GM12878 (cell line): ENCODE measurements around the gene ADD2. TPM values are rescaled to one million over a fixed set of nuclear protein-coding genes. Genes with fewer than 3 reads are reported as not detected.

Experiments used
- ATAC-seq: fragments of 200-7000 bp; cut with Tn5 transposase; 3 replicates; pipeline ENCODE4 v1.9.1; 2020; ENCODE audit warnings: mild to moderate bottlenecking, moderate library complexity
- BruUV-seq: library from RNA; stranded (reverse); fragments of 400-500 nt; replicated peaks from 2 replicates; lab custom pipeline; 2021; lab: Mats Ljungman, UMichigan
- CTCF ChIA-PET: fragments of 300-600 bp; sonication (Branson Sonifier 250); formaldehyde crosslinking; extraction: SDS; loops from one replicate; lab custom pipeline; 2021; ENCODE audit warnings: inconsistent platforms; lab: Yijun Ruan, JAX
- POLR2A ChIA-PET: fragments of 350-600 bp; formaldehyde crosslinking; extraction: SDS; loops from one replicate; lab custom pipeline; 2021; ENCODE audit warnings: inconsistent platforms; lab: Charles Lee
- RAD21 ChIA-PET: fragments of 300-600 bp; sonication (Branson Sonifier 250); formaldehyde crosslinking; loops from one replicate; lab custom pipeline; 2023; ENCODE audit warnings: antibody characterized with exemption; ENCODE audit not compliant: unreplicated experiment; lab: Charles Lee
- SMC1A ChIA-PET: fragments of 300-600 bp; sonication (Branson Sonifier 250); formaldehyde crosslinking; loops from one replicate; lab custom pipeline; 2023; ENCODE audit not compliant: unreplicated experiment, uncharacterized antibody; lab: Charles Lee
- DNase-seq: peaks from one replicate; pipeline ENCODE4 v3.0.0-alpha.2; 2011; ENCODE audit warnings: low read depth, low spot score
- FAIRE-seq: peaks from 3 replicates; lab custom pipeline; 2011; peaks lifted over from hg19 to GRCh38; lab: Jason Lieb, UNC
- H2AFZ ChIP-seq: 2 replicates; pipeline ENCODE4 v1.6.0; 2011; ENCODE audit warnings: low read depth, low read length, control low read depth; ENCODE audit not compliant: control insufficient read depth
- H3K27ac ChIP-seq: 2 replicates; pipeline ENCODE4 v1.5.1; 2011; ENCODE audit warnings: control low read depth; ENCODE audit not compliant: control insufficient read depth, insufficient read depth
- H3K27me3 ChIP-seq, 2 experiments: replicated peaks in 1 of 2; 2 replicates each; pipeline versions ENCODE4 v1.6.0 to v1.6.1; 2011; ENCODE audit warnings: low read length in 1 of 2; ENCODE audit not compliant: control insufficient read depth in 2 of 2, insufficient read depth in 2 of 2
- H3K36me3 ChIP-seq, 2 experiments: 2 replicates each; pipeline ENCODE4 v1.5.1; 2011; ENCODE audit warnings: low read length in 1 of 2; ENCODE audit not compliant: control insufficient read depth in 2 of 2, insufficient read depth in 2 of 2
- H3K4me1 ChIP-seq: 2 replicates; pipeline ENCODE4 v1.6.1; 2011; ENCODE audit warnings: mild to moderate bottlenecking, low read length, moderate library complexity, mixed read lengths; ENCODE audit not compliant: control insufficient read depth, insufficient read depth
- H3K4me2 ChIP-seq: 2 replicates; pipeline ENCODE4 v1.6.0; 2011; ENCODE audit warnings: control low read depth; ENCODE audit not compliant: control insufficient read depth, insufficient read depth
- H3K4me3 ChIP-seq: fragments of 200-600 bp; sonication (generic); 2 replicates; pipeline ENCODE4 v1.5.1; 2016
- H3K79me2 ChIP-seq: 2 replicates; pipeline ENCODE4 v1.6.0; 2011; ENCODE audit warnings: low read length; ENCODE audit not compliant: control insufficient read depth, insufficient read depth
- H3K9ac ChIP-seq: 2 replicates; pipeline ENCODE4 v1.8.0; 2011; ENCODE audit warnings: low read length, control low read depth, mixed read lengths; ENCODE audit not compliant: control insufficient read depth, insufficient read depth
- H3K9me3 ChIP-seq: replicated peaks from 3 replicates; pipeline ENCODE4 v1.5.1; 2011; ENCODE audit warnings: mild to moderate bottlenecking, low read length; ENCODE audit not compliant: control insufficient read depth, insufficient read depth
- H4K20me1 ChIP-seq: 2 replicates; pipeline ENCODE4 v1.6.0; 2011; ENCODE audit not compliant: control insufficient read depth, insufficient read depth
- CTCF ChIP-seq, 3 experiments: IDR thresholded peaks in 2 of 3; conservative IDR thresholded peaks in 1 of 3; 2 replicates each; pipeline ENCODE4 v1.5.1; 2011; ENCODE audit warnings: low read depth in 3 of 3, low read length in 3 of 3, mild to moderate bottlenecking in 3 of 3, control low read depth in 2 of 3, moderate library complexity in 2 of 3, inconsistent platforms in 1 of 3, mixed read lengths in 1 of 3; ENCODE audit not compliant: control insufficient read depth in 2 of 3, insufficient read depth in 1 of 3; ENCODE audit errors: extremely low read depth in 1 of 3
- RAD21 ChIP-seq: IDR thresholded peaks from 2 replicates; pipeline ENCODE4 v1.6.1; 2011; ENCODE audit warnings: mild to moderate bottlenecking, low read depth, low read length, moderate library complexity; ENCODE audit not compliant: insufficient read depth
- TAF1 ChIP-seq: IDR thresholded peaks from 2 replicates; pipeline ENCODE4 v1.6.1; 2011; ENCODE audit warnings: mild to moderate bottlenecking, low read depth, low read length, borderline replicate concordance
- ZNF207 ChIP-seq: fragments of 450-650 bp; IDR thresholded peaks from 2 replicates; pipeline ENCODE4 v1.6.1; 2014; ENCODE audit warnings: antibody characterized with exemption, mild to moderate bottlenecking, borderline replicate concordance
- WGBS: methylation state at CpG from one replicate; pipeline ENCODE4 v1.1.6; 2016; ENCODE audit warnings: low lambda C conversion rate; ENCODE audit not compliant: insufficient replicate concordance, insufficient coverage; ENCODE audit errors: missing lambda C conversion rate; 5-methylcytosine and 5-hydroxymethylcytosine counted together
- in situ Hi-C: fragments of 300-500 bp; cut with MboI; formaldehyde crosslinking; loops from 9 replicates; pipeline ENCODE4 v1.14.3; 2018; ENCODE audit warnings: mixed read lengths
- intact Hi-C: fragments of 100-400 bp; cut with micrococcal nuclease; formaldehyde crosslinking; loops from one replicate; pipeline ENCODE4 v1.14.2; 2022; ENCODE audit not compliant: unreplicated experiment
- polyA plus RNA-seq, 11 experiments: library from polyadenylated mRNA; depleted of rRNA in 4 of 11; unstranded in 6 of 11; stranded (reverse) in 5 of 11; fragments of >200 nt; fragmentation: Nextera tagmentation in 4 of 11; fragmentation: Illumina TruSeq in 1 of 11; extraction: Ambion mirVana in 4 of 11; extraction: Trizol in 1 of 11; gene quantifications; 1 replicate in 1 of 11; 2 replicates in 10 of 11; pipeline versions ENCODE4 v1.2.1 to v1.2.3, GENCODE V29; 2011 to 2016; ENCODE audit warnings: inconsistent platforms in 2 of 11, missing spikeins in 2 of 11, low read depth in 1 of 11
- total RNA-seq, 4 experiments: library from RNA; depleted of rRNA in 3 of 4; stranded (reverse); fragments of >200 nt in 3 of 4; fragmentation: Illumina TruSeq in 1 of 4; extraction: Trizol in 1 of 4; gene quantifications; 2 replicates each; pipeline versions ENCODE4 v1.2.1 to v1.2.3, GENCODE V29; 2013 to 2021

The ADD2 gene
- total and polyA plus RNA-seq, 10 of the 15 experiments (the other 5 are each of a cell fraction or from before 2014, with no cell fraction given), result 0.05 to 0.13 (median 0.08) TPM; not detected in 7

- Histone ChIP-seq H3K79me2 (no peaks in the 10 kb centered on the region), H3K27me3 (no peaks in the 10 kb centered on the region), H4K20me1 (no peaks in the 10 kb centered on the region), H2AFZ (peak overlapping the region; percentile 6), H3K36me3 (no peaks in the 10 kb centered on the region), H3K4me3 (no peak overlapping the region), H3K9ac (no peak overlapping the region), H3K4me2 (no peak overlapping the region), H3K27ac (no peak overlapping the region), H3K4me1 (no peaks in the 10 kb centered on the region), H3K9me3 (no peaks in the 10 kb centered on the region)
- ChIA-PET RAD21 (no interaction called here), SMC1A (no interaction called here), CTCF (interaction anchor here (0.7 kb wide), 1 partner anchor 110 kb away, joined by 3 read pairs; no protein-coding TSS in a partner anchor), POLR2A (no interaction called here)
- TF ChIP-seq TAF1 (no peak), CTCF (IDR thresholded peaks at IDR 0.05 in 2 of 3, conservative IDR thresholded peaks at IDR 0.05 in 1 of 3; ENCODE audit: control insufficient read depth in 2 of 3, extremely low read depth in 1 of 3, insufficient read depth in 1 of 3, low read depth in 3 of 3, low read length in 3 of 3) (peak; percentile 38 to 52 (median 46); a peak in 4 of 6 replicates), RAD21 (peak; percentile 37; the same call in 1 of the 2 replicates), ZNF207 (no peak)
- in situ Hi-C loops, result no loop called here
- DNase-seq, result no peak
- BruUV-seq, result no TSS peak
- intact Hi-C loops, result loop anchor here (10.0 kb wide), 1 partner anchor 98 kb away; no protein-coding TSS in a partner anchor
- ATAC-seq, result peak; percentile 92
- WGBS, result 29% methylated on average over 11 of the region's 11 CpGs
- no peak for FAIRE-seq
These were observed 81.2 kb downstream of the ADD2 start for GRCh38 chr2:70686577-70687460.
